IMR-90 (cell line): Measurements from ENCODE around the gene SARDH. TPM values are rescaled to one million over a fixed set of nuclear protein-coding genes. Genes with fewer than 3 reads are reported as not detected.
A peak's percentile ranks its signal among the peaks of the same experiment; 100 is the strongest.

Experiments
- ATAC-seq: fragments of 200-7000 bp; cut with Tn5 transposase; 2 replicates; pipeline ENCODE4 v1.9.1; 2020; ENCODE audit warnings: low read depth, mild to moderate bottlenecking, moderate library complexity
- BruUV-seq: library from RNA; stranded (reverse); fragments of 400-500 nt; replicated peaks from 2 replicates; lab custom pipeline; 2021; lab: Mats Ljungman, UMichigan
- CTCF ChIA-PET: fragments of 300-600 bp; formaldehyde crosslinking; extraction: SDS; loops from one replicate; lab custom pipeline; 2021; ENCODE audit warnings: antibody characterized with exemption; lab: Yijun Ruan, JAX
- POLR2A ChIA-PET: fragments of 300-600 bp; sonication (Branson Sonifier 250); formaldehyde crosslinking; loops from one replicate; lab custom pipeline; 2022; ENCODE audit warnings: antibody characterized with exemption; ENCODE audit not compliant: unreplicated experiment; lab: Charles Lee
- DNase-seq: peaks from one replicate; pipeline ENCODE4 v3.0.0; 2013
- H2AFZ ChIP-seq: replicated peaks from 2 replicates; pipeline ENCODE3; 2013; ENCODE audit warnings: low read length, mild to moderate bottlenecking; ENCODE audit not compliant: poor library complexity
- H2AK5ac ChIP-seq: 2 replicates; pipeline ENCODE4 v1.6.1; 2013; ENCODE audit warnings: low read depth, low read length, inconsistent platforms
- H2AK9ac ChIP-seq: replicated peaks from 2 replicates; pipeline ENCODE3; 2013; ENCODE audit warnings: mild to moderate bottlenecking, low read depth, low read length, moderate library complexity; ENCODE audit not compliant: poor library complexity
- H2BK120ac ChIP-seq: 2 replicates; pipeline ENCODE4 v1.6.1; 2013; ENCODE audit warnings: low read depth, low read length, inconsistent platforms
- H2BK15ac ChIP-seq: 3 replicates; pipeline ENCODE4 v1.6.1; 2013; ENCODE audit warnings: low read depth, low read length, inconsistent platforms
- H2BK20ac ChIP-seq: 2 replicates; pipeline ENCODE4 v1.6.1; 2013; ENCODE audit warnings: low read depth, mild to moderate bottlenecking, inconsistent platforms, low read length, moderate library complexity
- H2BK5ac ChIP-seq: 2 replicates; pipeline ENCODE4 v1.6.1; 2013; ENCODE audit warnings: mild to moderate bottlenecking, low read depth, low read length, inconsistent platforms; ENCODE audit not compliant: poor library complexity, severe bottlenecking
- H3K14ac ChIP-seq: replicated peaks from 2 replicates; pipeline ENCODE4 v1.6.1; 2013; ENCODE audit warnings: low read depth, low read length, inconsistent platforms
- H3K18ac ChIP-seq: 2 replicates; pipeline ENCODE4 v1.6.1; 2013; ENCODE audit warnings: low read depth, low read length, control low read depth
- H3K23ac ChIP-seq: 2 replicates; pipeline ENCODE4 v1.6.1; 2013; ENCODE audit warnings: low read depth, low read length, inconsistent platforms
- H3K27ac ChIP-seq: 2 replicates; pipeline ENCODE4 v1.5.1; 2013; ENCODE audit warnings: mild to moderate bottlenecking, control low read depth, low read length; ENCODE audit not compliant: insufficient read depth
- H3K27me3 ChIP-seq: 2 replicates; pipeline ENCODE4 v1.6.1; 2013; ENCODE audit warnings: low read length; ENCODE audit not compliant: control insufficient read depth, insufficient read depth
- H3K36me3 ChIP-seq: 2 replicates; pipeline ENCODE4 v1.6.1; 2013; ENCODE audit warnings: low read length, mixed read lengths; ENCODE audit not compliant: control insufficient read depth, insufficient read depth
- H3K4ac ChIP-seq: 2 replicates; pipeline ENCODE4 v1.6.1; 2013; ENCODE audit warnings: low read depth, low read length, inconsistent platforms
- H3K4me1 ChIP-seq: 2 replicates; pipeline ENCODE4 v1.6.1; 2013; ENCODE audit warnings: low read length, mixed read lengths; ENCODE audit not compliant: control insufficient read depth, insufficient read depth
- H3K4me2 ChIP-seq: 2 replicates; pipeline ENCODE4 v1.6.1; 2013; ENCODE audit warnings: low read depth, mild to moderate bottlenecking, control low read depth, low read length, moderate library complexity
- H3K4me3 ChIP-seq: 2 replicates; pipeline ENCODE4 v1.5.1; 2013; ENCODE audit warnings: low read depth, mild to moderate bottlenecking, control low read depth, low read length, moderate library complexity; ENCODE audit not compliant: insufficient read depth
- H3K56ac ChIP-seq: 2 replicates; pipeline ENCODE4 v1.6.1; 2013; ENCODE audit warnings: low read length, inconsistent platforms; ENCODE audit not compliant: insufficient read depth; ENCODE audit errors: extremely low read depth
- H3K79me1 ChIP-seq, 2 experiments: 2 replicates each; pipeline ENCODE4 v1.6.1; 2013; ENCODE audit warnings: low read length in 2 of 2, inconsistent platforms in 1 of 2, low read depth in 1 of 2
- H3K9ac ChIP-seq: 2 replicates; pipeline ENCODE4 v1.6.1; 2013; ENCODE audit warnings: low read depth, low read length, control low read depth
- H3K9me1 ChIP-seq: 2 replicates; pipeline ENCODE4 v1.6.1; 2013; ENCODE audit warnings: low read length, inconsistent platforms; ENCODE audit not compliant: insufficient read depth
- H3K9me3 ChIP-seq: 2 replicates; pipeline ENCODE4 v1.6.1; 2013; ENCODE audit warnings: low read length; ENCODE audit not compliant: control insufficient read depth, insufficient read depth
- H4K20me1 ChIP-seq: 2 replicates; pipeline ENCODE4 v1.6.1; 2013; ENCODE audit warnings: low read length, inconsistent platforms; ENCODE audit not compliant: insufficient read depth
- H4K5ac ChIP-seq: 2 replicates; pipeline ENCODE4 v1.6.1; 2013; ENCODE audit warnings: mild to moderate bottlenecking, low read depth, low read length, control low read depth
- H4K8ac ChIP-seq, 2 experiments: 2 replicates each; pipeline ENCODE4 v1.6.1; 2013; ENCODE audit warnings: low read depth in 2 of 2, low read length in 2 of 2, control low read depth in 1 of 2, inconsistent platforms in 1 of 2
- H4K91ac ChIP-seq: 2 replicates; pipeline ENCODE4 v1.6.1; 2013; ENCODE audit warnings: low read depth, low read length, inconsistent platforms; ENCODE audit not compliant: insufficient read depth
- BHLHE40 ChIP-seq: fragments of 150-350 bp; IDR thresholded peaks from 2 replicates; pipeline ENCODE4 v1.6.1; 2016; ENCODE audit warnings: mild to moderate bottlenecking, low read depth, low read length
- CEBPB ChIP-seq: IDR thresholded peaks from 2 replicates; pipeline ENCODE4 v1.6.1; 2012; ENCODE audit warnings: low read depth, low read length, improper control_type of control experiment
- CHD1 ChIP-seq: IDR thresholded peaks from 2 replicates; pipeline ENCODE4 v1.6.1; 2012; ENCODE audit warnings: low read depth, low read length, improper control_type of control experiment
- FOS ChIP-seq: fragments of 150-350 bp; IDR thresholded peaks from 2 replicates; pipeline ENCODE4 v1.6.1; 2016; ENCODE audit warnings: low read depth, low read length
- MAFK ChIP-seq: IDR thresholded peaks from 2 replicates; pipeline ENCODE4 v1.6.1; 2012; ENCODE audit warnings: low read depth, low read length, improper control_type of control experiment
- MAZ ChIP-seq: IDR thresholded peaks from 2 replicates; pipeline ENCODE4 v1.6.1; 2012; ENCODE audit warnings: low read depth, mild to moderate bottlenecking, low read length, improper control_type of control experiment, moderate library complexity, borderline replicate concordance
- MXI1 ChIP-seq: IDR thresholded peaks from 2 replicates; pipeline ENCODE4 v1.6.1; 2012; ENCODE audit warnings: low read depth, mild to moderate bottlenecking, low read length, moderate library complexity, borderline replicate concordance
- NFE2L2 ChIP-seq: fragments of 150-350 bp; IDR thresholded peaks from 2 replicates; pipeline ENCODE4 v1.6.1; 2016; ENCODE audit warnings: low read depth, mild to moderate bottlenecking, low read length
- POLR2A ChIP-seq: IDR thresholded peaks from 2 replicates; pipeline ENCODE4 v1.6.1; 2012; ENCODE audit warnings: mild to moderate bottlenecking, low read depth, low read length
- RAD21 ChIP-seq: IDR thresholded peaks from 2 replicates; pipeline ENCODE4 v1.6.1; 2012; ENCODE audit warnings: low read length, improper control_type of control experiment
- RCOR1 ChIP-seq: IDR thresholded peaks from 2 replicates; pipeline ENCODE4 v1.6.1; 2012; ENCODE audit warnings: mild to moderate bottlenecking, low read length, improper control_type of control experiment; ENCODE audit not compliant: insufficient replicate concordance
- RFX5 ChIP-seq: IDR thresholded peaks from 2 replicates; pipeline ENCODE4 v1.8.0; 2012; ENCODE audit warnings: low read depth, mild to moderate bottlenecking, low read length, moderate library complexity
- SMC3 ChIP-seq: fragments of 150-350 bp; IDR thresholded peaks from 2 replicates; pipeline ENCODE4 v1.6.1; 2016; ENCODE audit warnings: low read depth, mild to moderate bottlenecking, antibody characterized with exemption, low read length, moderate library complexity
- WGBS, 2 experiments: methylation state at CpG; one replicate each; pipeline versions ENCODE4 v1.1.5 to v1.1.7; 2013; ENCODE audit warnings: missing lambda C conversion rate in 2 of 2; ENCODE audit not compliant: insufficient read length in 1 of 2; ENCODE audit errors: extremely low coverage in 2 of 2; 5-methylcytosine and 5-hydroxymethylcytosine counted together
- dilution Hi-C: fragments of 300-500 bp; cut with HindIII; formaldehyde crosslinking; loops from one replicate; pipeline ENCODE4 v1.14.3; 2018; ENCODE audit warnings: low sequenced_read_pairs; ENCODE audit not compliant: unreplicated experiment
- in situ Hi-C: fragments of 300-500 bp; cut with MboI; formaldehyde crosslinking; loops from 3 replicates; pipeline ENCODE4 v1.14.3; 2019; ENCODE audit warnings: low sequenced_read_pairs, inconsistent platforms, mixed read lengths
- intact Hi-C: fragments of 100-400 bp; cut with micrococcal nuclease; formaldehyde crosslinking; loops from 2 replicates; pipeline ENCODE4 v1.10.0; 2022
- polyA plus RNA-seq, 3 experiments: library from polyadenylated mRNA; depleted of rRNA; stranded (reverse); fragments of >200 nt; gene quantifications; 2 replicates each; pipeline ENCODE4 v1.2.3, GENCODE V29; 2012; ENCODE audit warnings: low replicate concordance in 1 of 3
- total RNA-seq: library from RNA; depleted of rRNA; stranded (reverse); fragments of >200 nt; gene quantifications from 2 replicates; pipeline ENCODE4 v1.2.3, GENCODE V29; 2012
- TF ChIP-seq, protein P1 (sequence below): fragments of 150-350 bp; IDR thresholded peaks from 2 replicates; pipeline ENCODE4 v1.6.1; 2017; ENCODE audit warnings: mild to moderate bottlenecking, antibody characterized with exemption, low read length, low read depth
- TF ChIP-seq, protein P2 (sequence below): conservative IDR thresholded peaks from 2 replicates; pipeline ENCODE4 v1.5.1; 2012; ENCODE audit warnings: mild to moderate bottlenecking, low read depth, low read length, improper control_type of control experiment

The SARDH gene
- total and polyA plus RNA-seq, 2 of the 4 experiments (the other 2 are of a cell fraction), result 5.0 to 7.5 TPM

DNA sequence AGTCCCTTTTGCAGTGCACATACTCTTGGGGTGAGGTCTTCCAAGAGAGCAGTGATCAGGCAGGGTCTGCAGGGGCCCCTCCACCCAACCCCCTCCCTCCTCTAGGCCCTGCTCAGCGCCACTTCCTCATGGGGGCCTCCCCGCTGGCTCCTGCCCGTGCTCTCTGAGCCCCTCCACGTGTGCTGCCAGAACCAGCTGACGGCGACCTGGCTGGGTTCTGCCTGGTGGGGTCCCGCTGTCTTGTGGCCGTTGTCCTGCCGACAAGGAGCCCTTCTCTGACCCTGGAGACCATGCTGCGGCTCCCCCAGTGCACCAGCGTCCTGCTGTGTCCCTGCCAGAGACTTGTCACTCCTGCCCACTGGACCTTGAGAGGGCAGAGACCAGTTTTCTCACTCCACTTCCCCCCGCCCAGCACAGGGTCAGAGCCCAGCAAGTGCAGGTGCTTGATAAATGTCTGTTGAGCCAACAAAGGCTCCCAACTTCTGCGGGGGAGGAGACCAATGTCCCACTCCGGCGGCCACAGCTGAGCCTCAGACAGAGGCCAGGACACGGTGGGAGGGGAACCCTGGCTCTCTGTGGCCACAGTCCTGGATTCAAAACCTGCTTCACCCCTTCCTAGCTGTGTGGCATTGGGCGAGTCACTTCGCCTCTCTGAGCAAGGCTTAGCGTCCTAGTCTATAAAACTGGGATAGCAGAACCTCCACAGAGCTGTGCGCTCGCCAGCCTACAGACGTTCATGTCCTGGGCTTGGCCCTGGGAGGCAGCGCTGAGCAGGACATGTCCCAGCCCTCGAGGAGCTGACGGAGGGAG lies 24.8 kb downstream of the SARDH start:
- WGBS, 2 experiments, result 90% methylated on average over 16 of the region's 25 CpGs; no CpG with 5 or more reads in 1 of the 2 experiments
- no peak overlapping the region for H2BK5ac ChIP-seq
- H2BK20ac ChIP-seq, result peak overlapping the region; percentile 78; the same call in 1 of the 2 replicates
- H3K4ac ChIP-seq, result peak overlapping the region; percentile 38; the same call in 1 of the 2 replicates
- no peak overlapping the region for H3K27ac ChIP-seq
- H3K36me3 ChIP-seq, result no peaks in the 10 kb centered on the region
- no peak overlapping the region; a peak in 1 of 4 replicates for H4K8ac ChIP-seq
- no peak overlapping the region for H3K18ac ChIP-seq
- dilution Hi-C loops, result no loop called here
- POLR2A ChIA-PET, result no interaction called here
- H3K4me2 ChIP-seq, result no peak overlapping the region
- H2BK15ac ChIP-seq, result no peak overlapping the region
- ATAC-seq (no peak), DNase-seq (no peak)
- H3K56ac ChIP-seq, result no peak overlapping the region
- no peaks in the 10 kb centered on the region for H3K27me3 ChIP-seq
- 0 out of 2 replicates have a peak overlapping the region, but pooled peaks have one; percentile 25 for H3K23ac ChIP-seq
- peaks cover 8% of the 10 kb centered on the region for H3K9me1 ChIP-seq
- intact Hi-C loops, result no loop called here
- no peak overlapping the region for H4K5ac ChIP-seq
- H4K91ac ChIP-seq, result peak overlapping the region; percentile 62
- peak overlapping the region; percentile 43 for H2AK5ac ChIP-seq
- H2AK9ac ChIP-seq, result peak overlapping the region; percentile 61
- H3K14ac ChIP-seq, result no peak overlapping the region
- CTCF ChIA-PET, result no interaction called here
- no TSS peak for BruUV-seq
- H3K79me1 ChIP-seq, result peaks cover 0 to 7% of the 10 kb centered on the region in 2 experiments; a peak in 2 of 4 replicates
- no peak overlapping the region for H3K4me3 ChIP-seq
- in situ Hi-C loops, result no loop called here
- H3K4me1 ChIP-seq, result peaks cover 30% of the 10 kb centered on the region
- H2AFZ ChIP-seq, result peak overlapping the region; percentile 26
- no peak overlapping the region for H3K9ac ChIP-seq
- H2BK120ac ChIP-seq, result peak overlapping the region; percentile 95
- no peaks in the 10 kb centered on the region for H4K20me1 ChIP-seq
- no peaks in the 10 kb centered on the region for H3K9me3 ChIP-seq
- TF ChIP-seq CHD1 (no peak), RAD21 (no peak), SMC3 (no peak), RFX5 (no peak), RCOR1 (no peak), MAZ (no peak), FOS (no peak), MAFK (no peak), BHLHE40 (no peak), POLR2A (no peak), CEBPB (no peak), NFE2L2 (no peak), MXI1 (no peak)
- TF ChIP-seq, protein P1, sequence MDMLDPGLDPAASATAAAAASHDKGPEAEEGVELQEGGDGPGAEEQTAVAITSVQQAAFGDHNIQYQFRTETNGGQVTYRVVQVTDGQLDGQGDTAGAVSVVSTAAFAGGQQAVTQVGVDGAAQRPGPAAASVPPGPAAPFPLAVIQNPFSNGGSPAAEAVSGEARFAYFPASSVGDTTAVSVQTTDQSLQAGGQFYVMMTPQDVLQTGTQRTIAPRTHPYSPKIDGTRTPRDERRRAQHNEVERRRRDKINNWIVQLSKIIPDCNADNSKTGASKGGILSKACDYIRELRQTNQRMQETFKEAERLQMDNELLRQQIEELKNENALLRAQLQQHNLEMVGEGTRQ, result no peak
- TF ChIP-seq, protein P2, sequence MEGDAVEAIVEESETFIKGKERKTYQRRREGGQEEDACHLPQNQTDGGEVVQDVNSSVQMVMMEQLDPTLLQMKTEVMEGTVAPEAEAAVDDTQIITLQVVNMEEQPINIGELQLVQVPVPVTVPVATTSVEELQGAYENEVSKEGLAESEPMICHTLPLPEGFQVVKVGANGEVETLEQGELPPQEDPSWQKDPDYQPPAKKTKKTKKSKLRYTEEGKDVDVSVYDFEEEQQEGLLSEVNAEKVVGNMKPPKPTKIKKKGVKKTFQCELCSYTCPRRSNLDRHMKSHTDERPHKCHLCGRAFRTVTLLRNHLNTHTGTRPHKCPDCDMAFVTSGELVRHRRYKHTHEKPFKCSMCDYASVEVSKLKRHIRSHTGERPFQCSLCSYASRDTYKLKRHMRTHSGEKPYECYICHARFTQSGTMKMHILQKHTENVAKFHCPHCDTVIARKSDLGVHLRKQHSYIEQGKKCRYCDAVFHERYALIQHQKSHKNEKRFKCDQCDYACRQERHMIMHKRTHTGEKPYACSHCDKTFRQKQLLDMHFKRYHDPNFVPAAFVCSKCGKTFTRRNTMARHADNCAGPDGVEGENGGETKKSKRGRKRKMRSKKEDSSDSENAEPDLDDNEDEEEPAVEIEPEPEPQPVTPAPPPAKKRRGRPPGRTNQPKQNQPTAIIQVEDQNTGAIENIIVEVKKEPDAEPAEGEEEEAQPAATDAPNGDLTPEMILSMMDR, result no peak
